BLaER1 (cell line): ENCODE results near the gene COX11.
A peak's percentile ranks its signal among the peaks of the same experiment; 100 is the strongest.

Source experiments
- H3K27ac ChIP-seq: shearing (Covaris generic); formaldehyde crosslinking; 2 replicates; pipeline ENCODE4 v1.8.1; 2022
- H3K27me3 ChIP-seq: shearing (Covaris generic); formaldehyde crosslinking; 2 replicates; pipeline ENCODE4 v1.8.1; 2022
- H3K36me3 ChIP-seq: shearing (Covaris generic); formaldehyde crosslinking; 2 replicates; pipeline ENCODE4 v1.8.1; 2022
- H3K4me1 ChIP-seq: shearing (Covaris generic); formaldehyde crosslinking; 2 replicates; pipeline ENCODE4 v1.8.1; 2022
- H3K4me2 ChIP-seq: shearing (Covaris generic); formaldehyde crosslinking; 2 replicates; pipeline ENCODE4 v1.8.1; 2022
- H3K4me3 ChIP-seq: shearing (Covaris generic); formaldehyde crosslinking; 2 replicates; pipeline ENCODE4 v1.8.1; 2022
- H3K9ac ChIP-seq: shearing (Covaris generic); formaldehyde crosslinking; 2 replicates; pipeline ENCODE4 v1.8.1; 2022
- H3K9me3 ChIP-seq: shearing (Covaris generic); formaldehyde crosslinking; 2 replicates; pipeline ENCODE4 v1.8.1; 2022
- H4K20me1 ChIP-seq: shearing (Covaris generic); formaldehyde crosslinking; 2 replicates; pipeline ENCODE4 v1.8.1; 2022
- Cebpa-rat ChIP-seq: shearing (Covaris generic); IDR thresholded peaks from 2 replicates; pipeline ENCODE4 v1.8.1; 2022

The COX11 gene

DNA sequence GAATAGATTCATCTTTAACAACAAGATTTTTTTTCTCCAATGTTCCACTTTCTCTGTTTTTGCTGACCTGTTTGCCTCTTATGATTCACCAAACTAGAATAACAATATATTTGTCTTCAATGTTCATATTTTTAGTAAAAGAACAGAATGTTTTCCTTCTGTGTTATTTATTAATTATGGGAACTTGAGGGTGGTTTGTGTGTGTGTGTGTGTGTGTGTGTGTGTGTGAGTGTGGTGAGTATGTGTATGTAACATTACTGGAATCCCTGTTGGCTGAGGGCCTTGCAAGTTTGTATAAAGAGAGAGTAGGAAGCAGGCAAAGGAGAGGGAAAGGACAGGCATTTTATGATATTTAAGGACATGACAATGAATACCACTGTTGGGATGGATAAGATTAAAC lies 13.9 kb upstream of the COX11 start:
- Histone ChIP-seq H3K27ac (no peak overlapping the region), H3K36me3 (peaks cover 9% of the 10 kb centered on the region), H3K9me3 (peaks cover 19% of the 10 kb centered on the region), H3K4me1 (no peaks in the 10 kb centered on the region), H3K4me2 (no peak overlapping the region), H3K9ac (no peak overlapping the region), H4K20me1 (no peaks in the 10 kb centered on the region), H3K4me3 (no peak overlapping the region), H3K27me3 (no peaks in the 10 kb centered on the region)
- no peak for TF ChIP-seq Cebpa-rat

DNA sequence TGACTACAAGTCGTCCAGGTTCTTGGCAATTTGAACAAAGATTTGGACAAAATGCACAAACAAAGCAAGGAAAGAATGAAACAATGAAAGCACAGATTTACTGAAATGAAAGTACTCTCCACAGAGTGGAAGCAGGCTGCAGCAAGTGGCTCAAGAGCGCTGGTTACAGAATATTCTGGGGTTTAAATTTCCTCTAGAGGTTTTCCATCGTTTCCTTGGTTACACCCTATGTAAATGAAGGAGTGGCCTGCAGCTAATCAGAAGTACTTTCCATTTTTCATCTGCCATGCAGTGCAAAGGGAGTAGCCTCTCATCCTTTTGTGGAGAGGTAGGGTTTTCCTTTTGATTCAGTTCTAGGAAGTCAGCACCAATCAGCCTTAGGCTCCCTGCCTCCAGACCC lies 11.9 kb upstream of the COX11 start:
- no peak overlapping the region for H3K4me2 ChIP-seq
- no peak overlapping the region for H3K9ac ChIP-seq
- no peaks in the 10 kb centered on the region for H3K27me3 ChIP-seq
- H3K4me1 ChIP-seq, result no peaks in the 10 kb centered on the region
- H3K36me3 ChIP-seq, result peaks cover 12% of the 10 kb centered on the region
- H3K9me3 ChIP-seq, result peaks cover 31% of the 10 kb centered on the region
- H3K27ac ChIP-seq, result no peak overlapping the region
- no peak for TF ChIP-seq Cebpa-rat
- no peaks in the 10 kb centered on the region for H4K20me1 ChIP-seq
- no peak overlapping the region; the same call in 1 of the 2 replicates for H3K4me3 ChIP-seq

DNA sequence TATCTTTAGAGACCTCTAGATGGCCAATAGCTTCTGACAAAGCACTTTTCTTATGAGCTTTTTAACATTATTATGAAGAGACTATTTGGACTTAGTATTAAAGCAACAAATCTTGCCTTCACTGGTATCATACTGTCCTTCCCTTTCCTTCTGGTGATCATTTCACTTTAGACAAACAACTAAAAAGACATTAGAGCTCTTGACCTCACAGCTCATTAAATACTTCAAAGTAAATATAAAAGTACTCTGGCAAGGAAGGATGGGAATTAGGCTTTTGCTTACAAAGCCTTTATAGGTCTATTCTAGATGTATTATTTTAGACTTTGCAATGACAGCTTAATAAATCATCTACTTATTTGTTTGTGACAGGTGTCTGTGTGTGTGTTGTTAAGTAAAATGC lies 11.2 kb upstream of the COX11 start:
- no peak overlapping the region for H3K27ac ChIP-seq
- no peaks in the 10 kb centered on the region for H3K4me1 ChIP-seq
- TF ChIP-seq Cebpa-rat, result no peak
- H4K20me1 ChIP-seq, result no peaks in the 10 kb centered on the region
- H3K36me3 ChIP-seq, result peaks cover 12% of the 10 kb centered on the region
- H3K4me3 ChIP-seq, result no peak overlapping the region
- no peak overlapping the region for H3K9ac ChIP-seq
- H3K9me3 ChIP-seq, result peaks cover 31% of the 10 kb centered on the region
- H3K27me3 ChIP-seq, result no peaks in the 10 kb centered on the region
- H3K4me2 ChIP-seq, result no peak overlapping the region

DNA sequence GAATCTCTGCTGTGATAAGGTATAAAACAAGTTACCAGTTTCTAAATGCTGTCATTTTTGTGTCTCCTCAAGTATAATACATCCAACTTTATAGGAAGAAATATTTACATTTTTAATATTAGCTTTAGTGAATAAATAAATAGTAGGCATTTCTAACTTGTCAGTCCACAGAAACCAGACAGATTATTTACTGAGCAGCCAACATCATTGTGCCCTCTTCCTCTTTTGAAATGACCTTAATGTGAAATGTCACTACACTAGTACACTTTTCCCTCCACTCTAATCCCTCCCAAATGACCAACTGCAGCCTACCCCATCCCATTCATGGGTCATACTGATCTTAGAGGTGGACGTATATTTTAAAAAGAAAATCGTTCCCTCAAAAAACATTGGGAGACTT lies 9.3 kb upstream of the COX11 start:
- H3K27ac ChIP-seq, result no peak overlapping the region
- H3K9ac ChIP-seq, result no peak overlapping the region
- no peak for TF ChIP-seq Cebpa-rat
- H3K4me1 ChIP-seq, result no peaks in the 10 kb centered on the region
- no peaks in the 10 kb centered on the region for H3K27me3 ChIP-seq
- H3K36me3 ChIP-seq, result peaks cover 12% of the 10 kb centered on the region
- H3K4me2 ChIP-seq, result no peak overlapping the region
- no peaks in the 10 kb centered on the region for H4K20me1 ChIP-seq
- peaks cover 31% of the 10 kb centered on the region for H3K9me3 ChIP-seq
- H3K4me3 ChIP-seq, result no peak overlapping the region

DNA sequence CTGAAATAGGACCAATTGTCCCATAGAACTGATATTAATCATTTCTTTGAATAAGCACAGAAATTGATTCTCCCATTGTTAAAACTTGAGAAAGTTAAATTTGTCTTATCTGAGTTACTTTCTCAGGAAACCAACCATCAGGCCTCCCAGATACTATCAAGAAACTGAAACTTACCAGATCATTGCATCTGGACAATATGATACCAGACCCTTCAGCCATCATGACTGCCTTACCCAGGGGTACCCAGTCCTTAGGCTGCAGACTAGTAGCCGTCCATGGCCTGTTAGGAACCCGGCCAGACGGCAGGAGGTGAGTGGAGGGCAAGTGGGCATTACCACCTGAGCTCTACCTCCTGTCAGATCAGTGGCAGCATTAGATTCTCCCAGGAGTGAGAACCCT lies 7.9 kb upstream of the COX11 start:
- H4K20me1 ChIP-seq, result no peaks in the 10 kb centered on the region
- peaks cover 31% of the 10 kb centered on the region for H3K9me3 ChIP-seq
- TF ChIP-seq Cebpa-rat, result no peak
- H3K4me2 ChIP-seq, result no peak overlapping the region
- H3K36me3 ChIP-seq, result peaks cover 12% of the 10 kb centered on the region
- H3K27ac ChIP-seq, result no peak overlapping the region
- H3K27me3 ChIP-seq, result no peaks in the 10 kb centered on the region
- H3K4me1 ChIP-seq, result no peaks in the 10 kb centered on the region
- H3K4me3 ChIP-seq, result no peak overlapping the region
- H3K9ac ChIP-seq, result no peak overlapping the region

DNA sequence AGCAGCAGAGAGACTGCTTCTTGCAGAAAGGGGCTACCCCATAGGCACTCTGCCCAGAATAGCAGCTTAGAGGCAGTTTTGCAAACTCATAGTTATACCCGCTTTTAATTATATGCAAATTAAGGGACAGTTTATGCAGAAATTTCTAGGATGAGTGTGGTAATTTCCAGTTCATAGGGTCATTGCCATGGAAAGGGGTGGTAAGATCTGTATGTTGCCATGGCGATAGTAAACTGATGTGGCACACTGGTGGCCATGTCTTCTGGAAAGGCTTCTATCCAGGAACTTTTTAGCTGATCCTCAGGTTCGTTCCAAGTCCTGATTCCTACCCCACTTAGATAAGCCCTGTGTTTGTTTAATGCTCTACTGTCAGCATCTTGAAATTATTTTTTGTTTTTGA lies 6.3 kb upstream of the COX11 start:
- Histone ChIP-seq H3K4me3 (no peak overlapping the region), H3K4me2 (no peak overlapping the region), H3K27me3 (no peaks in the 10 kb centered on the region), H3K9me3 (peaks cover 21% of the 10 kb centered on the region), H4K20me1 (no peaks in the 10 kb centered on the region), H3K27ac (no peak overlapping the region), H3K9ac (no peak overlapping the region), H3K4me1 (peaks cover 9% of the 10 kb centered on the region), H3K36me3 (peaks cover 7% of the 10 kb centered on the region)
- no peak for TF ChIP-seq Cebpa-rat

DNA sequence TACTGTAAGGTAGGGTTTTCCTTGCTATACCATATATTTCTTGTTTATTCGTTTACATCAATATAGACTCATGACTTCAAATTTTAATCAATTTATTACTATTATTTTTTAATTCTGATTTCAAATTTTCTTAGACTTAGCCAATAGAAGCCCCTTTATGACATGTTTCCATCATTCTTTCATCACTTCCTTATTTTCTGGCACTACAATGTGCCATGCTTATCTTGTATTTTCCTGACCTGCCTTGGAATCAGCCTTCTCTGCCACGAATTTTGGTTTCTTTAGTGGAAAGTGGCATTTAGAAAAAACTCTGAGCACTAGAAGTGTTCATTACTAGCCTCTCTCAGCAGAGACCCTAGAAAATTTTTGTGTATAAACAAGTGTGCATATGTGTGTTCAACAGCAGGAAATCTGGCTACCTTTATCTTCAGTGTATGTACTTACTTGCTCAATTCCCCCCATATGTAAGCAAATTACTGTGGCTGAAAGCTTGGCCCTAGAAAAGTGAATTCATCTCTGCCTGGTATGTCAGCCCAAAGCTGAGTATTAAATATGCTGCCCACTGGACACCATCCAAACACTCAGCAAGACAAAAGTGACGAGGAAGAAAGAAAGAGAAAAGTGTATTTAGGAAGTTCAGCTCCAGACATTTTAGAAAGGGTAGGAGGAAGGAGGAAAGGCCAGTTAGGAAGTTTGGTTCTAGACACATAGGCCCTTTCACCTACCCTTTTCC lies 4.1 kb upstream of the COX11 start:
- Histone ChIP-seq H3K4me2 (no peak overlapping the region), H3K9ac (no peak overlapping the region), H3K4me1 (peaks cover 15% of the 10 kb centered on the region), H4K20me1 (no peaks in the 10 kb centered on the region), H3K36me3 (peaks cover 7% of the 10 kb centered on the region), H3K4me3 (no peak overlapping the region), H3K9me3 (peaks cover 12% of the 10 kb centered on the region), H3K27me3 (no peaks in the 10 kb centered on the region), H3K27ac (no peak overlapping the region)
- no peak for TF ChIP-seq Cebpa-rat

DNA sequence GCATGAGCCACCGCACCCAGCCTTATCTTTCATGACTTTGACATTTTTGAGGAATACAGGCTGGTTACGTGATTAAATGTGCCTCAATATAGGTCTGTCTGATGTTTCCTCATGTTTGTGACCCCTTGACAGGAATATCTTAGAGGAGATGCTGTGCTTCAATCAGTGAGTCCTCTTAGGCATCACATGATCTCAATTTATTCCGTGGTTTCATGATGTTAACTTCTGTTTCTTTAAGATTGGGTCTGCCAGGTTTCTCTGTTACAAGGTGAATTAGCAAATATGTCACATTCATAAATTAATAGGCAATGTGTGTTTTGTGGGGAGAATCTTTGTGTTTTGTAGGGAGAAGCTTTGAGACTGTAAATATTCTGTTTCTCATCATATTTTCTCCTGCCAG lies 3.4 kb upstream of the COX11 start:
- Histone ChIP-seq H3K9ac (no peak overlapping the region), H3K27ac (no peak overlapping the region), H3K36me3 (peaks cover 6% of the 10 kb centered on the region), H3K4me2 (no peak overlapping the region), H3K4me3 (no peak overlapping the region), H3K9me3 (peaks cover 10% of the 10 kb centered on the region), H3K27me3 (no peaks in the 10 kb centered on the region), H4K20me1 (peaks cover 4% of the 10 kb centered on the region; the same call in 1 of the 2 replicates), H3K4me1 (peaks cover 19% of the 10 kb centered on the region)
- no peak for TF ChIP-seq Cebpa-rat

DNA sequence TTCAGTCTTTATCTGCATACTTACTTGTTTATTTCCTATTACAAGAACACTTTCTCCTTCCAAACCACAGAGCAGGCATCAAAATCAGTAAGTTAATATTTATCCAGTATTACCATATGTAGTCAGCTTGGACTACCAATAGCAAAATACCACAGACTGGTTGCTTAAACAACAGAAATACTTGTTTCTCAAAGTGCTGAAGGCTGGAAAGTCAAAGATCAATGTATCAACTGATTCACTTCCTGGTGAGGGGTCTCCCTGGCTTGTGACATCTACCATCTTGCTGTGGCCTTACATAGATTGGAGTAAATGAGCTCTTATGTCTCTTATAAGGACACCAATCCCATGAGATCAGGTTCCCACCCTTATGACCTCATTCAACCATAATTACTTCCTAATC lies 2.7 kb upstream of the COX11 start:
- no peak overlapping the region for H3K9ac ChIP-seq
- TF ChIP-seq Cebpa-rat, result no peak
- no peak overlapping the region for H3K4me2 ChIP-seq
- no peak overlapping the region for H3K27ac ChIP-seq
- H3K4me1 ChIP-seq, result peaks cover 27% of the 10 kb centered on the region
- no peaks in the 10 kb centered on the region for H3K36me3 ChIP-seq
- H4K20me1 ChIP-seq, result peaks cover 11% of the 10 kb centered on the region; the same call in 1 of the 2 replicates
- no peak overlapping the region for H3K4me3 ChIP-seq
- no peaks in the 10 kb centered on the region for H3K27me3 ChIP-seq
- H3K9me3 ChIP-seq, result peaks cover 2% of the 10 kb centered on the region; the same call in 1 of the 2 replicates

DNA sequence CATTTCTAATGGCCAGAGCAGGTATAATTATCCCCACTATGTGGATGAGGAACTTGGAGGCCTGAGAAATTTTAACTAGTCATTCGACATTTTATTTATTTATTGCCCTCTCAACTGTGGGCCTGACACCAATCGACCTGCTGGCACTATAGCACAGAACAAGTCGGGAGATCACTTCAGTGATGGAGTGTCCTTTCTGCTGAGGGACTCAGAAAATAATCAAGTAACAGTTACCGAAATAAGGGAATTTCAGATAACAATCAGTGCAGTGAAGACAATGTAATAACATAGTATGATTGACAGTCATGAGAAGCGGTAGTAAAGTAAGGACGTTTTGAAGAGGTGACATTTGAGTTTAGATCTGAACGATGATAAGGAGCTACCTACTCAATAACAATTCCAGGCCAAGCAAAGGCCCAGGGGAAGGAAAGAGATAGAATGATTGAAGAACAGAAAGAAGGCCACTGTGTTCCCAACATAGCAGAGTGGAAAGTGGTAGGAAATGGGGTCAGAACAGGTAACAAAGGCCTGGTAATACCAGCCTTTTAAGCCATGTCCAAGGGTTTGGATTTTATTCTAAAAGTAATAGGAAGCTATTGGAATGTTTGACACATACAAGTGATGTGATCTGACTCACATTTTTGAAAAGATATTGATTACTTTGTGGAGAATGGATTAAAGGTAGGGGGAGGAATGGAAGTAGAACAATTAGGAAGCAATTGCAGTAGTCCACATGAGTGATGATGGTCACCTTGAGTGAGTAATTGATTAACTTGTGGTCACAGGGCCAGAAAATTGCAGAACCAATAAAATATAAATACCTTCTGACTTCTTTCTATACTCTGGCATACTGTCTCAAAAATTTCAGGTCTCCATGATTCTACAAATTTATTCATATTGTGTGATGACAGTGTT lies 1.5 kb upstream of the COX11 start:
- H3K27ac ChIP-seq, result peak overlapping the region; percentile 91
- no peak for TF ChIP-seq Cebpa-rat
- H3K9ac ChIP-seq, result peak overlapping the region; percentile 95

More for the DNA sequence above, 1.5 kb upstream of the COX11 start:
- H3K4me3 ChIP-seq, result peak overlapping the region; percentile 87
- peaks cover 28% of the 10 kb centered on the region for H3K4me1 ChIP-seq
- peaks cover 19% of the 10 kb centered on the region; the same call in 1 of the 2 replicates for H4K20me1 ChIP-seq
- H3K36me3 ChIP-seq, result peaks cover 7% of the 10 kb centered on the region; the same call in 1 of the 2 replicates
- no peaks in the 10 kb centered on the region for H3K9me3 ChIP-seq
- H3K27me3 ChIP-seq, result no peaks in the 10 kb centered on the region
- H3K4me2 ChIP-seq, result peak overlapping the region; percentile 91
